Pancreas (tissue), 10 donors: ENCODE results near the gene NR6A1. TPM values are rescaled to one million over a fixed set of nuclear protein-coding genes. Genes with fewer than 3 reads are reported as not detected.

ENCODE experiments used
- ATAC-seq, 4 donors: fragments of 200-7000 bp; cut with Tn5 transposase; one replicate each; pipeline versions ENCODE4 v1.8.0 to v1.9.1; 2020; ENCODE audit warnings: mild to moderate bottlenecking in 4 of 4, moderate library complexity in 4 of 4
- DNase-seq, 6 donors: peaks; one replicate each; pipeline ENCODE4 v3.0.0-alpha.2; 2020
- FAIRE-seq: peaks from 2 replicates; lab custom pipeline; 2012; peaks lifted over from hg19 to GRCh38; lab: Jason Lieb, UNC
- H3K27ac ChIP-seq, 4 donors: fragments of 200-600 bp; sonication (generic); 1 replicate in 3 of 4; 2 replicates in 1 of 4; pipeline versions ENCODE4 v1.5.0 to v1.8.0; 2020
- H3K27me3 ChIP-seq, 4 donors: fragments of 200-600 bp; one replicate each; pipeline ENCODE4 v1.8.0; 2021
- H3K36me3 ChIP-seq, 3 donors: fragments of 200-600 bp; sonication (generic) in 1 of 3; one replicate each; pipeline versions ENCODE4 v1.5.0 to v1.8.0; 2020 to 2021
- H3K4me1 ChIP-seq, 3 donors: fragments of 200-600 bp; one replicate each; pipeline ENCODE4 v1.8.0; 2021
- H3K4me3 ChIP-seq, 4 donors: fragments of 200-600 bp; sonication (generic) in 2 of 4; one replicate each; pipeline versions ENCODE4 v1.5.0 to v1.8.0; 2020 to 2021
- H3K9me3 ChIP-seq, 4 donors: fragments of 200-600 bp; one replicate each; pipeline ENCODE4 v1.8.0; 2021
- WGBS, 2 donors: extraction: QIAGEN DNeasy Blood & Tissue Kit; methylation state at CpG; one replicate each; pipeline ENCODE4 v1.1.7; 2013; 5-methylcytosine and 5-hydroxymethylcytosine counted together
- intact Hi-C, 3 donors: fragments of 100-400 bp; cut with DNase I; formaldehyde crosslinking; loops; one replicate each; pipeline versions ENCODE4 v1.11.1 to v1.14.2; 2022
- polyA plus RNA-seq, 2 donors: library from polyadenylated mRNA; stranded (reverse); fragments of 200-250 nt; gene quantifications; one replicate each; pipeline ENCODE4 v1.2.3, GENCODE V29; 2013
- total RNA-seq, 6 donors: library from RNA; stranded (reverse); fragmentation: NEBNext Ultra II Directional in 4 of 6; extraction: Animal tissue kit (Norgen Biotek cat#: 25700) in 4 of 6; gene quantifications; one replicate each; pipeline versions ENCODE4 v1.2.1 to v1.2.4, GENCODE V29; 2021 to 2023
- TF ChIP-seq, protein P1 (sequence below), 4 donors: fragments of 200-600 bp; sonication (generic) in 3 of 4; IDR thresholded peaks; one replicate each; pipeline versions ENCODE4 v1.5.0 to v1.8.0; 2021; ENCODE audit warnings: antibody characterized with exemption in 4 of 4
- donor health status: healthy with polysubstance abuse.
- donor health status: DM: no; HTN: no; CAD: no; lungs with moderate emphysema.
- donor health status: DM: no; HTN: no; CAD: no.
- donor health status: control.
- donor health status: control.
- donor health status: Bipolar disorder and iron deficiency.
- donor health status: DM: yes; HTN: yes; CAD: no.
- donor health status: DM: no; HTN: no; CAD: no.
- donor health status: DM: no; HTN: no; CAD: no.
- donor health status: DM: yes; HTN: yes; CAD: no.

The NR6A1 gene
- total and polyA plus RNA-seq, 8 donors: 2.1 to 3.9 (median 2.6) TPM

DNA sequence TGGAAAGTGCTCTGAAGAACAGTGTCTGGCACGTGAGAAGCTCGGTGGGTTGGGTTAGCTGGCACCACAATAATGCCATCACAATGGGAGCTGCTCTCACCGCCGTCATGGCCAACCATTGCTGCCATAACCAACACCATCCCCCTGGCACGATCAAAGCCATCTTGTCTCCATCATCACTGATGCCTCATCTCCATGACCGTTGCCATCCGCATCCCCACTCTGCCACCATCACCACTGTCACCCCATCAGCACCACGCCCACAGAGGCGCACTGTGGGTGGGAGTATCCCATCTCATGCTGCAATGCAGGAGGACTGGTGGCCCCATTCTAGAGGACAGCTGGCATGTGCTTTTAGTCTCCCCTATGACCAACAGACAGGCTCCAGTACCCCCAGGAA, 287.6 kb downstream of the NR6A1 start:
- Histone ChIP-seq H3K4me1 (no peaks in the 10 kb centered on the region), H3K27me3 (peaks cover 0 to 2% (median 0%) of the 10 kb centered on the region in 4 donors), H3K9me3 (no peaks in the 10 kb centered on the region), H3K27ac (no peak overlapping the region), H3K36me3 (no peaks in the 10 kb centered on the region), H3K4me3 (no peak overlapping the region)
- FAIRE-seq: no peak
- TF ChIP-seq, protein P1, sequence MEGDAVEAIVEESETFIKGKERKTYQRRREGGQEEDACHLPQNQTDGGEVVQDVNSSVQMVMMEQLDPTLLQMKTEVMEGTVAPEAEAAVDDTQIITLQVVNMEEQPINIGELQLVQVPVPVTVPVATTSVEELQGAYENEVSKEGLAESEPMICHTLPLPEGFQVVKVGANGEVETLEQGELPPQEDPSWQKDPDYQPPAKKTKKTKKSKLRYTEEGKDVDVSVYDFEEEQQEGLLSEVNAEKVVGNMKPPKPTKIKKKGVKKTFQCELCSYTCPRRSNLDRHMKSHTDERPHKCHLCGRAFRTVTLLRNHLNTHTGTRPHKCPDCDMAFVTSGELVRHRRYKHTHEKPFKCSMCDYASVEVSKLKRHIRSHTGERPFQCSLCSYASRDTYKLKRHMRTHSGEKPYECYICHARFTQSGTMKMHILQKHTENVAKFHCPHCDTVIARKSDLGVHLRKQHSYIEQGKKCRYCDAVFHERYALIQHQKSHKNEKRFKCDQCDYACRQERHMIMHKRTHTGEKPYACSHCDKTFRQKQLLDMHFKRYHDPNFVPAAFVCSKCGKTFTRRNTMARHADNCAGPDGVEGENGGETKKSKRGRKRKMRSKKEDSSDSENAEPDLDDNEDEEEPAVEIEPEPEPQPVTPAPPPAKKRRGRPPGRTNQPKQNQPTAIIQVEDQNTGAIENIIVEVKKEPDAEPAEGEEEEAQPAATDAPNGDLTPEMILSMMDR (IDR thresholded peaks at IDR 0.05): no peak
- DNase-seq: peak in 1 of 6 donors; percentile 14
- intact Hi-C loops: no loop called here
- 91 to 96% methylated on average over 9 of the region's 9 CpGs for WGBS, 2 donors
- no peak for ATAC-seq

DNA sequence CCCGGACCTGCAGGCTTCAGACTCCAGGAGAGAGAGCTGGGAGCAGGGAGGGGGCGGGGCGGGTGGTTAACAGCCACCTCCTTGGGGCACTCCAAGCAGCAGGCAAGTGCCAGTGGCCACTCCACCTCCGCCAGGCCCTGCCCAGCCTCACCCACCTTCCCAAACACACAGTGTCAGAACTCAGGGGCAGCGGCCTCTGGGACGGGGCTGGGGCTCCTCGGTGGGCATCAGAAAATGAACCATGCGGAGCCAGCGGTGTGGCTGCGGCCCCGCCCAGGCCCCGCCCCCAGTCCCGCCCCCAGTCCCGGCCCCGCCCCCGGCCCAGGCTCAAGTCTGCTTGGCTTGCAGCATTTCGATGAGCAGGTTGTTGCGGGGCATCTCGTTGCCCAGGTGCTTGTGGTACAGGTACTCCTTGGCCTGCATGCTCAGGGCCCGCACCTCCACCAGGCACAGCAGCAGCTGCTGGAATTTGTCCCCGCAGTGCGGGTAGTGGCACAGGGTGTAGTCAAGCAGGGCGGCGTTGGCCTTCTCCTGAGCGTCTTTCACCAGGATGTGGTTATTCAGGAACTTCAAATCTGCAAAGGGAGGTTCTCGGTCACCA, 288.6 kb downstream of the NR6A1 start:
- ATAC-seq (no peak), FAIRE-seq (no peak), DNase-seq (peak in 1 of 6 donors; percentile 29)
- no peaks in the 10 kb centered on the region for H3K9me3 ChIP-seq
- 28 to 29% methylated on average over 25 to 26 of the region's 26 CpGs for whole genome bisulfite sequencing, 2 donors
- TF ChIP-seq, protein P1 (IDR thresholded peaks at IDR 0.05): no peak
- no peak overlapping the region for H3K4me3 ChIP-seq
- no peaks in the 10 kb centered on the region for H3K4me1 ChIP-seq
- no peaks in the 10 kb centered on the region for H3K36me3 ChIP-seq
- H3K27me3 ChIP-seq: peaks cover 0 to 6% (median 0%) of the 10 kb centered on the region in 4 donors
- intact Hi-C loops: no loop called here
- H3K27ac ChIP-seq: no peak overlapping the region

DNA sequence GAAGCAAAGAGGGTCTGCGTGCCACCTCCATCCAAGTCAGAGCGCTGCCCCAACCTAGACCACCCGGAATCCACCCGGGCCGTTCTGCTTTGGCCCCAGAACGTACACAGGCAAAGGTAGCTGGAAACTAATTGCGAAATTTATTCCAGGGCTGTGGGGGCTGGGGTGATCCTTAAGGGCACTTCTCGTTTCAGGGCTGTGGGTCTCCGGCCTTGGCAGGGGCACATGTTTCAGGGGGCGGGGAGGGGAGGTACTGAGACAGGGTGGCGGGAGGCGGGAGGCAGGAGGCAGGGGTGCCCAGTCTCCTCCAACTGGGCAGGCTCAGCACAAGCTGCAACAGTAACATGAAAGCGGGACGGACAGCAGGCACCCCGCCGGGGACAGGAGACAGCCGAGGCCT, 290.0 kb downstream of the NR6A1 start:
- ATAC-seq (no peak), FAIRE-seq (no peak), DNase-seq (peak in 1 of 6 donors; percentile 50)
- H3K27ac ChIP-seq: no peak overlapping the region
- H3K9me3 ChIP-seq: no peaks in the 10 kb centered on the region
- H3K27me3 ChIP-seq: peaks cover 0 to 18% (median 2%) of the 10 kb centered on the region in 4 donors
- H3K4me1 ChIP-seq: no peaks in the 10 kb centered on the region
- 40 to 56% methylated on average over 17 of the region's 17 CpGs for WGBS, 2 donors
- intact Hi-C loops: no loop called here
- H3K4me3 ChIP-seq: no peak overlapping the region
- no peaks in the 10 kb centered on the region for H3K36me3 ChIP-seq
- TF ChIP-seq, protein P1 (IDR thresholded peaks at IDR 0.05): no peak

DNA sequence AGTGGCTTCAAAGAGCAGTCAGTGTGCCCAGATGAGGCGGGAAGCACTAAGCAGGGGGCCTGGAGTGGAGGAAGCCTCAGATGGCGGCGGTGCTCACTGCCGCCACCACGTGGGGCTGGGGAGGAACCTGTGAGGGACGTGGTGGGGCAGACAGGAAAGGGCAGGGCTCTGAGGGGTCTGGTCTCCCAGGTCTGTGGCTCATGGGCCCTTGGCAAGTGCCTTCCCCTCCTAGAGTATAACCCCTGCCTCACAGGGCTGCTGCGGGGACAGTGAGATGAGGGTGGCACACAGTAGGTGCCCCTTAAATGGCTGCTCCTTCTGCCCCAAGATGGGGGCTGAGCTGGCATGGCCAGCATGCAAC, 290.5 kb downstream of the NR6A1 start:
- no peak for FAIRE-seq
- H3K27me3 ChIP-seq: peaks cover 0 to 20% (median 2%) of the 10 kb centered on the region in 4 donors
- intact Hi-C loops: no loop called here

More for the DNA sequence above, 290.5 kb downstream of the NR6A1 start:
- H3K9me3 ChIP-seq: no peaks in the 10 kb centered on the region
- TF ChIP-seq, protein P1 (IDR thresholded peaks at IDR 0.05): no peak
- H3K4me3 ChIP-seq: no peak overlapping the region
- no peak for ATAC-seq
- H3K36me3 ChIP-seq: no peaks in the 10 kb centered on the region
- no peak overlapping the region for H3K27ac ChIP-seq
- H3K4me1 ChIP-seq: no peaks in the 10 kb centered on the region
- peak in 1 of 6 donors; percentile 39 for DNase-seq
- WGBS, 2 donors: 14 to 17% methylated on average over 6 to 7 of the region's 7 CpGs
